ENCODE measurements around the gene CD164L2.

DNA sequence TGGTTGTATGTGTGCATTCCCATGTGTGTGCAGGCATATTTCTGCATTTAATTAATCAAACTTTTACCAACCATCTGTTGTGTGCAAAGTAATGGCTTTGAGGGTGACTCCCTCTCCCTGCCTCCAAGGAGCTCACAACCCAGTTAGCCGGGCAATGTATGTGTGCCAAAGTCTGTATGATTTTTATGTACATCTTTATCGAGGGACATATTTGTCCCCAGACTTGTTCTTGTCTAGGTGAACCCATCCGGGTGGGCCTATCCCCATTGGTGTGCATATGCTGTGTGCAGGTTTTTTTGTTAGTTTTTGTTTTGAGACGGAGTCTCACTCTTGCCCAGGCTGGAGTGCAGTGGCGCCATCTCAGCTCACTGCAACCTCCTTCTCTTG is 39.5 kb downstream of the CD164L2 start:
- TF ChIP-seq, protein P1, sequence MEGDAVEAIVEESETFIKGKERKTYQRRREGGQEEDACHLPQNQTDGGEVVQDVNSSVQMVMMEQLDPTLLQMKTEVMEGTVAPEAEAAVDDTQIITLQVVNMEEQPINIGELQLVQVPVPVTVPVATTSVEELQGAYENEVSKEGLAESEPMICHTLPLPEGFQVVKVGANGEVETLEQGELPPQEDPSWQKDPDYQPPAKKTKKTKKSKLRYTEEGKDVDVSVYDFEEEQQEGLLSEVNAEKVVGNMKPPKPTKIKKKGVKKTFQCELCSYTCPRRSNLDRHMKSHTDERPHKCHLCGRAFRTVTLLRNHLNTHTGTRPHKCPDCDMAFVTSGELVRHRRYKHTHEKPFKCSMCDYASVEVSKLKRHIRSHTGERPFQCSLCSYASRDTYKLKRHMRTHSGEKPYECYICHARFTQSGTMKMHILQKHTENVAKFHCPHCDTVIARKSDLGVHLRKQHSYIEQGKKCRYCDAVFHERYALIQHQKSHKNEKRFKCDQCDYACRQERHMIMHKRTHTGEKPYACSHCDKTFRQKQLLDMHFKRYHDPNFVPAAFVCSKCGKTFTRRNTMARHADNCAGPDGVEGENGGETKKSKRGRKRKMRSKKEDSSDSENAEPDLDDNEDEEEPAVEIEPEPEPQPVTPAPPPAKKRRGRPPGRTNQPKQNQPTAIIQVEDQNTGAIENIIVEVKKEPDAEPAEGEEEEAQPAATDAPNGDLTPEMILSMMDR (IDR thresholded peaks at IDR 0.05) = no peak
- TF ChIP-seq POLR2AphosphoS5 (IDR thresholded peaks at IDR 0.05) = no peak
- no peak for TF ChIP-seq POLR2A (IDR thresholded peaks at IDR 0.05)

All from transverse colon (tissue), 4 donors.